SU-DHL-6 (cell line): ENCODE data around the gene SEMA3G.

Experiments used
- EZH2phosphoT487 ChIP-seq: fragments of 200-600 bp; sonication (generic), shearing (Covaris generic); conservative IDR thresholded peaks from 2 replicates; pipeline ENCODE4 v1.6.1; 2018; ENCODE audit warnings: mild to moderate bottlenecking, antibody characterized with exemption, low read length, moderate library complexity, mixed read lengths
- TF ChIP-seq, protein P1 (sequence below): fragments of 200-600 bp; sonication (generic); IDR thresholded peaks from one replicate; pipeline ENCODE4 v1.5.1; 2017; ENCODE audit warnings: antibody characterized with exemption, mild to moderate bottlenecking, low read length, moderate library complexity; ENCODE audit not compliant: insufficient read depth, poor library complexity, severe bottlenecking

DNA sequence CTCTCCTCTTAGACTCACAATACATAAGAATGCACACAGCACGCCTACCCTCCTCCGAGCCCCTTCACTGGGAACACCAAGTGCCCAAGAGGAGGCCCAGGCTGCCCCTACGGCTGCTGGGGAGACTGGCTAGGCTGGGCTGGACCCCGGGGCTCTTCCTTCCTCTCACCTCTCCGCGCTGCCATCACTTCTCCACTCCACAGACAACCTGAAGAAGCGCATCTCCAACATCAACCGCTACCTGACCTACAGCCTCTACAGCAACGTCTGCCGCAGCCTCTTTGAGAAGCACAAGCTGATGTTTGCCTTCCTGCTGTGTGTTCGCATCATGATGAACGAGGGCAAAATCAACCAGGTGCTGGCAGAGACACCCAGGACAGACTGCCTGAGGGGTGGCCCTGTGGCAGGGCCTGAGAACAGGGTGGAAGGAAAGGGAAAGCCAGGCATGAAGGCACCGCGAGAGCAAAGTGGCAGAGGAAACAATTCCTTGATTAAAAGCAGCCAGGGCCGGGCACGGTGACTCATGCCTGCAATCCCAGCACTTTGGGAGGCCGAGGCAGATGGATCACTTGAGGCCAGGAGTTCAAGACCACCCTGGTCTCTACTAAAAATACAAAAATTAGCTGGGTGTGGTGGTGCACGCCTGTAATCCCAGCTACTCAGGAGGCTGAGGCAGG is 51.6 kb downstream of the SEMA3G start:
- TF ChIP-seq, protein P1, sequence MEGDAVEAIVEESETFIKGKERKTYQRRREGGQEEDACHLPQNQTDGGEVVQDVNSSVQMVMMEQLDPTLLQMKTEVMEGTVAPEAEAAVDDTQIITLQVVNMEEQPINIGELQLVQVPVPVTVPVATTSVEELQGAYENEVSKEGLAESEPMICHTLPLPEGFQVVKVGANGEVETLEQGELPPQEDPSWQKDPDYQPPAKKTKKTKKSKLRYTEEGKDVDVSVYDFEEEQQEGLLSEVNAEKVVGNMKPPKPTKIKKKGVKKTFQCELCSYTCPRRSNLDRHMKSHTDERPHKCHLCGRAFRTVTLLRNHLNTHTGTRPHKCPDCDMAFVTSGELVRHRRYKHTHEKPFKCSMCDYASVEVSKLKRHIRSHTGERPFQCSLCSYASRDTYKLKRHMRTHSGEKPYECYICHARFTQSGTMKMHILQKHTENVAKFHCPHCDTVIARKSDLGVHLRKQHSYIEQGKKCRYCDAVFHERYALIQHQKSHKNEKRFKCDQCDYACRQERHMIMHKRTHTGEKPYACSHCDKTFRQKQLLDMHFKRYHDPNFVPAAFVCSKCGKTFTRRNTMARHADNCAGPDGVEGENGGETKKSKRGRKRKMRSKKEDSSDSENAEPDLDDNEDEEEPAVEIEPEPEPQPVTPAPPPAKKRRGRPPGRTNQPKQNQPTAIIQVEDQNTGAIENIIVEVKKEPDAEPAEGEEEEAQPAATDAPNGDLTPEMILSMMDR = no peak
- no peak for TF ChIP-seq EZH2phosphoT487
